GM12878 (cell line): Measurements from ENCODE around the gene PSMB8. TPM values are rescaled to one million over a fixed set of nuclear protein-coding genes. Genes with fewer than 3 reads are reported as not detected.

Experiments
- BCL3 ChIP-seq: IDR thresholded peaks from 2 replicates; pipeline ENCODE4 v1.6.1; 2011; ENCODE audit warnings: borderline replicate concordance, low read depth, mild to moderate bottlenecking, moderate library complexity, low read length; ENCODE audit not compliant: insufficient read depth, poor library complexity, severe bottlenecking
- BHLHE40 ChIP-seq, 2 experiments: fragments of 450-650 bp in 1 of 2; IDR thresholded peaks; 2 replicates each; pipeline ENCODE4 v1.6.1; 2011 to 2017; ENCODE audit warnings: low read depth in 2 of 2, borderline replicate concordance in 1 of 2, improper control_type of control experiment in 1 of 2, low read length in 1 of 2, mild to moderate bottlenecking in 1 of 2
- BMI1 ChIP-seq: fragments of 450-650 bp; IDR thresholded peaks from 2 replicates; pipeline ENCODE4 v1.6.1; 2016; ENCODE audit warnings: mild to moderate bottlenecking, moderate library complexity, borderline replicate concordance
- GABPA ChIP-seq: IDR thresholded peaks from 2 replicates; pipeline ENCODE4 v1.6.1; 2014; ENCODE audit warnings: antibody characterized with exemption, low read depth, mild to moderate bottlenecking, inconsistent platforms
- HDAC6 ChIP-seq: fragments of 200-600 bp; sonication (generic); IDR thresholded peaks from one replicate; pipeline ENCODE4 v1.8.0; 2017; ENCODE audit warnings: antibody characterized with exemption; ENCODE audit not compliant: unreplicated experiment
- IRF4 ChIP-seq: IDR thresholded peaks from 2 replicates; pipeline ENCODE4 v1.6.1; 2011; ENCODE audit warnings: low read depth, low read length
- JUND ChIP-seq: IDR thresholded peaks from 2 replicates; pipeline ENCODE4 v1.6.1; 2012; ENCODE audit warnings: low read depth, mild to moderate bottlenecking, low read length, improper control_type of control experiment, moderate library complexity
- MAX ChIP-seq: IDR thresholded peaks from 2 replicates; pipeline ENCODE4 v1.6.1; 2012; ENCODE audit warnings: low read depth, low read length, improper control_type of control experiment
- NFIC ChIP-seq: IDR thresholded peaks from 2 replicates; pipeline ENCODE4 v1.6.1; 2012; ENCODE audit warnings: low read depth, mild to moderate bottlenecking, inconsistent platforms, low read length, moderate library complexity
- NFYA ChIP-seq: IDR thresholded peaks from 2 replicates; pipeline ENCODE4 v1.6.1; 2011; ENCODE audit warnings: low read depth, mild to moderate bottlenecking, low read length, improper control_type of control experiment, borderline replicate concordance
- NRF1 ChIP-seq: conservative IDR thresholded peaks from 2 replicates; pipeline ENCODE4 v1.6.1; 2011; ENCODE audit warnings: mild to moderate bottlenecking, low read depth, low read length, improper control_type of control experiment
- SPI1 ChIP-seq: IDR thresholded peaks from 2 replicates; pipeline ENCODE4 v1.6.1; 2011; ENCODE audit warnings: low read depth, mild to moderate bottlenecking, low read length, moderate library complexity, borderline replicate concordance; ENCODE audit not compliant: insufficient read depth
- TCF12 ChIP-seq: IDR thresholded peaks from 2 replicates; pipeline ENCODE4 v1.6.1; 2011; ENCODE audit warnings: low read depth, mild to moderate bottlenecking, low read length
- TCF3 ChIP-seq: IDR thresholded peaks from 2 replicates; pipeline ENCODE4 v1.6.1; 2012; ENCODE audit warnings: low read depth, mild to moderate bottlenecking, low read length, borderline replicate concordance; ENCODE audit not compliant: insufficient read depth
- USF1 ChIP-seq: IDR thresholded peaks from 2 replicates; pipeline ENCODE4 v1.6.1; 2011; ENCODE audit warnings: borderline replicate concordance, low read depth, mild to moderate bottlenecking, moderate library complexity, mixed read lengths, low read length; ENCODE audit not compliant: insufficient read depth; ENCODE audit errors: extremely low read length
- ZBTB11 ChIP-seq: fragments of 450-650 bp; formaldehyde crosslinking; IDR thresholded peaks from 2 replicates; pipeline ENCODE4 v1.5.0; 2022; ENCODE audit warnings: mild to moderate bottlenecking, missing genetic modification characterization
- ZBTB4 ChIP-seq: fragments of 450-650 bp; formaldehyde crosslinking; IDR thresholded peaks from 2 replicates; pipeline ENCODE4 v1.4.0; 2022; ENCODE audit warnings: mild to moderate bottlenecking, moderate library complexity
- ZNF24 ChIP-seq: fragments of 450-650 bp; IDR thresholded peaks from 2 replicates; pipeline ENCODE4 v1.6.1; 2017; ENCODE audit warnings: antibody characterized with exemption, mild to moderate bottlenecking
- ZNF274 ChIP-seq: IDR thresholded peaks from one replicate; pipeline ENCODE4 v1.8.0; 2011; ENCODE audit not compliant: insufficient read length, insufficient read depth
- polyA plus RNA-seq, 11 experiments: library from polyadenylated mRNA; depleted of rRNA in 4 of 11; unstranded in 6 of 11; stranded (reverse) in 5 of 11; fragments of >200 nt; fragmentation: Nextera tagmentation in 4 of 11; fragmentation: Illumina TruSeq in 1 of 11; extraction: Ambion mirVana in 4 of 11; extraction: Trizol in 1 of 11; gene quantifications; 1 replicate in 1 of 11; 2 replicates in 10 of 11; pipeline versions ENCODE4 v1.2.1 to v1.2.3, GENCODE V29; 2011 to 2016; ENCODE audit warnings: inconsistent platforms in 2 of 11, missing spikeins in 2 of 11, low read depth in 1 of 11
- total RNA-seq, 4 experiments: library from RNA; depleted of rRNA in 3 of 4; stranded (reverse); fragments of >200 nt in 3 of 4; fragmentation: Illumina TruSeq in 1 of 4; extraction: Trizol in 1 of 4; gene quantifications; 2 replicates each; pipeline versions ENCODE4 v1.2.1 to v1.2.3, GENCODE V29; 2013 to 2021

The PSMB8 gene
- total and polyA plus RNA-seq, 10 of the 15 experiments (the other 5 are each of a cell fraction or from before 2014, with no cell fraction given) = 304 to 557 (median 379) TPM

GRCh38 chr6:32838114-32838958, 5.5 kb downstream of the PSMB8 start, which contains the start of gene TAP2 (continued):
- no peak for TF ChIP-seq NFIC
- TF ChIP-seq GABPA = no peak
- 0 out of 2 replicates have a peak, but pooled peaks have one; percentile 34 for TF ChIP-seq IRF4
- TF ChIP-seq HDAC6 = no peak
- peak; percentile 60 for TF ChIP-seq MAX
- no peak for TF ChIP-seq BCL3
- no peak for TF ChIP-seq BMI1
- no peak for TF ChIP-seq TCF3
- TF ChIP-seq SPI1 = peak; percentile 49; the same call in 1 of the 2 replicates
- no peak for TF ChIP-seq ZBTB11 (CRISPR knock-in tag)
- peak; percentile 46 to 64 for TF ChIP-seq BHLHE40 (IDR thresholded peaks at IDR 0.05; ENCODE audit: borderline replicate concordance in 1 of 2, low read depth in 2 of 2, low read length in 1 of 2)
- no peak for TF ChIP-seq NRF1
- TF ChIP-seq ZNF274 = no peak
- TF ChIP-seq TCF12 = 0 out of 2 replicates have a peak, but pooled peaks have one; percentile 33
- 0 out of 2 replicates have a peak, but pooled peaks have one; percentile 26 for TF ChIP-seq ZNF24
- TF ChIP-seq JUND = no peak
- no peak for TF ChIP-seq NFYA
- TF ChIP-seq USF1 = no peak
- TF ChIP-seq ZBTB4 (CRISPR knock-in tag) = no peak
